Adrenal gland (tissue), 5 donors: ENCODE data around the gene ZBTB40.

Experiments
- POLR2A ChIP-seq, 2 donors: fragments of 450-650 bp; IDR thresholded peaks; one replicate each; pipeline ENCODE4 v1.6.1; 2017; ENCODE audit warnings: antibody characterized with exemption in 2 of 2, mild to moderate bottlenecking in 2 of 2, moderate library complexity in 1 of 2
- TF ChIP-seq, protein P1 (sequence below), 6 experiments: fragments of 450-650 bp in 4 of 6; fragments of 200-600 bp in 2 of 6; sonication (generic) in 1 of 6; IDR thresholded peaks; 1 replicate in 5 of 6; 2 replicates in 1 of 6; pipeline versions ENCODE4 v1.5.1 to v1.8.0; 2016 to 2021; ENCODE audit warnings: antibody characterized with exemption in 6 of 6, mild to moderate bottlenecking in 2 of 6, moderate library complexity in 1 of 6
- donor health status: DM: no; HTN: no; CAD: no.

DNA sequence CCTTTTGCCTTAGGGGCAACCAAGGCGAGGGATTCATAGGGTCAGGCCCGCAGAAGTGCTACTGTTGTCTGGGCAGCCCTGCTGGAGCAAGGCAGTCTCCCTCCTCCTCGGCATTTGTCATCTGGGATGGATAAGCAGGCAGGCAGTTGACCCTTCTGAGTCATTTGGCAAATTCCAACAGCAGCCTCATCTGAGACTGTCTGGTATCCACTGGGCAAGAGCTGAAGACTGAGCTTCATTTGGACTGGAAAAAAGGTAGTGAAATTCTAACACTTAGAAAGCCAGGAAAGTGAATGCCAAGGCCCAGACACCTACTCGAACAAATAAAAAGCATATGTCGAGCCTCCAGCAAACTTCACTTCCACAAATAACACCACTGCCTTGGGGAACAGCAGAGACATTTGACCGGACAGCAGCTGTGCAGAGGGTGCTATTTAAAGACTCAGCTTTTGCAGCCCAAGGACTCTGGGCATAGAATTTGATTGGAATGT lies 4.0 kb upstream of the ZBTB40 start:
- TF ChIP-seq, protein P1, sequence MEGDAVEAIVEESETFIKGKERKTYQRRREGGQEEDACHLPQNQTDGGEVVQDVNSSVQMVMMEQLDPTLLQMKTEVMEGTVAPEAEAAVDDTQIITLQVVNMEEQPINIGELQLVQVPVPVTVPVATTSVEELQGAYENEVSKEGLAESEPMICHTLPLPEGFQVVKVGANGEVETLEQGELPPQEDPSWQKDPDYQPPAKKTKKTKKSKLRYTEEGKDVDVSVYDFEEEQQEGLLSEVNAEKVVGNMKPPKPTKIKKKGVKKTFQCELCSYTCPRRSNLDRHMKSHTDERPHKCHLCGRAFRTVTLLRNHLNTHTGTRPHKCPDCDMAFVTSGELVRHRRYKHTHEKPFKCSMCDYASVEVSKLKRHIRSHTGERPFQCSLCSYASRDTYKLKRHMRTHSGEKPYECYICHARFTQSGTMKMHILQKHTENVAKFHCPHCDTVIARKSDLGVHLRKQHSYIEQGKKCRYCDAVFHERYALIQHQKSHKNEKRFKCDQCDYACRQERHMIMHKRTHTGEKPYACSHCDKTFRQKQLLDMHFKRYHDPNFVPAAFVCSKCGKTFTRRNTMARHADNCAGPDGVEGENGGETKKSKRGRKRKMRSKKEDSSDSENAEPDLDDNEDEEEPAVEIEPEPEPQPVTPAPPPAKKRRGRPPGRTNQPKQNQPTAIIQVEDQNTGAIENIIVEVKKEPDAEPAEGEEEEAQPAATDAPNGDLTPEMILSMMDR (IDR thresholded peaks at IDR 0.05) = no peak
- peak in 1 of 2 donors; percentile 41 for TF ChIP-seq POLR2A (IDR thresholded peaks at IDR 0.05)
